ENCODE data around the gene NT5C2. TPM values are rescaled to one million over a fixed set of nuclear protein-coding genes. Genes with fewer than 3 reads are reported as not detected.
"Not testable (repeated sequence)": the region's sequence is repeated elsewhere in the genome, so short reads cannot be mapped to it uniquely, and the experiment has no call there.

The NT5C2 gene
- total RNA-seq, 1 donor from 2014 or later = 41.0 TPM

DNA sequence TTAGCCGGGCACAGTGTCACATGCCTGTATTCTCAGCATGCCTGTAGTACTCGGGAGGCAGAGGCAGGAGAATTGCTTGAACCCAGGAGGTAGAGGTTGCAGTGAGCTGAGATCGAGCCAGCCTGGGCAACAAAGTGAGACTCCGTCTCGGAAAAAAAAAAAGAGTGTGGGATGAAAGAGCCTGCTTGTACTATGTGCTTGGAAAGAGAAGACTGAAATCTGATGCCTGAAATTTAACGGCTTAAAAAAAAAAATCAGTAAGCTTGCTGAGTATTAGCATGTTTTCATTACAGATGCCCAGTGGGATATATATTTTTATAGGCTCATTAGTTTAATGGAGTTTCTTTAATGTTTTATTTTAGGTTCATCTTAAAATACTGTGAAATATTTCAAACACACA lies 4.2 kb downstream of the NT5C2 start:
- DNase-seq (ENCODE audit: low read depth) = no peak
- H3K4me3 ChIP-seq (ENCODE audit: low read depth, low read length) = no peak overlapping the region
- TF ChIP-seq, protein P1, sequence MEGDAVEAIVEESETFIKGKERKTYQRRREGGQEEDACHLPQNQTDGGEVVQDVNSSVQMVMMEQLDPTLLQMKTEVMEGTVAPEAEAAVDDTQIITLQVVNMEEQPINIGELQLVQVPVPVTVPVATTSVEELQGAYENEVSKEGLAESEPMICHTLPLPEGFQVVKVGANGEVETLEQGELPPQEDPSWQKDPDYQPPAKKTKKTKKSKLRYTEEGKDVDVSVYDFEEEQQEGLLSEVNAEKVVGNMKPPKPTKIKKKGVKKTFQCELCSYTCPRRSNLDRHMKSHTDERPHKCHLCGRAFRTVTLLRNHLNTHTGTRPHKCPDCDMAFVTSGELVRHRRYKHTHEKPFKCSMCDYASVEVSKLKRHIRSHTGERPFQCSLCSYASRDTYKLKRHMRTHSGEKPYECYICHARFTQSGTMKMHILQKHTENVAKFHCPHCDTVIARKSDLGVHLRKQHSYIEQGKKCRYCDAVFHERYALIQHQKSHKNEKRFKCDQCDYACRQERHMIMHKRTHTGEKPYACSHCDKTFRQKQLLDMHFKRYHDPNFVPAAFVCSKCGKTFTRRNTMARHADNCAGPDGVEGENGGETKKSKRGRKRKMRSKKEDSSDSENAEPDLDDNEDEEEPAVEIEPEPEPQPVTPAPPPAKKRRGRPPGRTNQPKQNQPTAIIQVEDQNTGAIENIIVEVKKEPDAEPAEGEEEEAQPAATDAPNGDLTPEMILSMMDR (conservative IDR thresholded peaks at IDR 0.05; ENCODE audit: low read depth, low read length) = no peak

DNA sequence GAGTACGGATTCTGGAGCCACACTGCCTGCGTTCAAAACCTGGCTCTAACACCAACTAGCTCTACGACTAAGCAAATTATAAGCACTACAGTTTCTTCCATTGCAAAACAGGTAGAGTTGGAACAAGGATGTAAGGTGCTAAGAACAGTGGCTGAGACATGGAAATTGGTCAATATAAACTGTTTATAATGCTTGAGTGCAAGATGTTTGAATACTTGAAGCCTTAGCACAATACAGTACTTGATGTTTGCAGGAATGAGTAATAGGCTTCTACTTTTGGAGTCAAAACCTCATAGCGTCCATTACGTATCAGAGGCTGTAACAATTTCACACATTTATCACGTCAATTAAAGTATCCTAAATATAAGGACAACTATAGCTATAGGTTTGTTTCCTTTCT lies 6.9 kb downstream of the NT5C2 start:
- TF ChIP-seq, protein P1 (conservative IDR thresholded peaks at IDR 0.05; ENCODE audit: low read depth, low read length) = no peak
- no peak for DNase-seq (ENCODE audit: low read depth)
- no peak overlapping the region for H3K4me3 ChIP-seq (ENCODE audit: low read depth, low read length)

DNA sequence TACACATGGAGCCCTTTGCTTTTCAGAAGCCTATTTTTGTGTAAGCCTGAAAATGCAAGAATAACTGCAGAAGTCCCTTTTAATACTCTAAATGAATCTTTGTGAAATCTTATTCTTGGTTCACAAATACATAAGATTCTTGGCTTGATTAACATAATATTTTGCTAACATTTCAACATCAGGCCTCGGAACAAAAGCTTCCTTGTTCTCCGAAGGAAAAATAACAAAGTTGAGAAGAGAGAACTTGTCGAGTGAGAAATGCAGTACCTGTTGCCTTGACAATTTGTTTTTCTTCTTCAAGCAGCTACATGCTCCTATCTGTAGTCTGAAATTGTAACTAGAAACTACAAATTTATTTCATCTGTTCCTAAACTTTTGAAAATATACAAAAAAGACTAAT lies 8.5 kb downstream of the NT5C2 start:
- TF ChIP-seq, protein P1 (conservative IDR thresholded peaks at IDR 0.05; ENCODE audit: low read depth, low read length) = no peak
- no peak for DNase-seq (ENCODE audit: low read depth)
- no peak overlapping the region for H3K4me3 ChIP-seq (ENCODE audit: low read depth, low read length)

DNA sequence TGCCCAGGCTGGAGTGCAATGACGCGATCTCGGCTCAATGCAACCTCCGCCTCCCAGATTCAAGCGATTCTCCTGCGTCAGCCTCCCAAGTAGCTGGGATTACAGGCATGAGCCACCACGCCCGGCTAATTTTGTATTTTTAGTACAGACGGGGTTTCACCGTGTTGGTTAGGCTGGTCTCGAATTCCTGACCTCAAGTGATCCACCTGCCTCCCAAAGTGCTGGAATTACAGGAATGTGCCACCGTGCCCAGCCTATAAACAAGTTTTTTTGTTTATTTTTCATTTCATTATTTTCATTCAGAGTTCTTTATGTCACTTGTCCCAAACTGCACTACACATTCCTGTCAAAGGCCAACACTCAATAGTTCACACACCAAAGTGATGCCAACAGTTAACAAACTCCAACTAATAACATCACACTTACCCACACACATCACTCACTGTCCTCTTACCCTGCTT lies 9.1 kb downstream of the NT5C2 start:
- DNase-seq (ENCODE audit: low read depth); H3K4me3 ChIP-seq (ENCODE audit: low read depth, low read length): not testable (repeated sequence)

DNA sequence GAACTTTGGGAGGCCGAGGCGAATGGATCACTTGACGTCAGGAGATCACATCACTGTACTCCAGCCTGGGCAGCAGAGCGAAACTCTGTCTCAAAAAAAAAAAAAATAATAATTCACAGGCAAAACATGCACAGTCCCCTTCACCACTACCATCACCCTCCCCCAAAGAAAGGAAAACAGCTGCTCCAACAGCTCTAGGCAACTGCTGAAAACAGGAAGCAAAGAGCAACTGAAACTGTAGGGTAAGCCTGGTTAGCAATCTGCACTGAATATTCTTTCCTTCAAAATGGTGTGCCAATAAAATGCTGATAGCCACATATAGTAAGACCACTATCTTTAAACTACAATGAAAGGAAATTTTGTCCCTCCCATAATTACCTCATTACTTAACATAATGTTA lies 11.8 kb downstream of the NT5C2 start:
- TF ChIP-seq, protein P1 (conservative IDR thresholded peaks at IDR 0.05; ENCODE audit: low read depth, low read length) = no peak
- H3K4me3 ChIP-seq (ENCODE audit: low read depth, low read length) = no peak overlapping the region
- no peak for DNase-seq (ENCODE audit: low read depth)

DNA sequence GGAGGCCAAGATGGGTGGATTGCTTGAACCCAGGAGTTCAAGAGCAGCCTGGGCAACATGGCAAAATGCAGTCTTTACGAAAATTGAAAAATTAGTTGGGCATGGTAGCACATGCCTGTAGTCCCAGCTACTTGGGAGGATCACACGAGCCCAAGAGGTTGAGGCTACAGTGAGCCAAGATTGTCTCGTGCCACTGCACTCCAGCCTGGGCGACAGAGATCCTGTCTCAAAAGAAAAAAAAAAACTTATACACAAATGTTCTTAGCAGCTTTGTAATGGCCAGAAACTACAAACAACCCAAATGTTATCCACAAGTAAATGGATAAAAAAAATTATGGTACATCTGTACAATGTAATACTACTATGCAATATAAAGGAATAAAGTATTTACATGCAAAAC lies 12.6 kb downstream of the NT5C2 start:
- TF ChIP-seq, protein P1 (conservative IDR thresholded peaks at IDR 0.05; ENCODE audit: low read depth, low read length) = no peak
- H3K4me3 ChIP-seq (ENCODE audit: low read depth, low read length) = no peak overlapping the region
- no peak for DNase-seq (ENCODE audit: low read depth)

DNA sequence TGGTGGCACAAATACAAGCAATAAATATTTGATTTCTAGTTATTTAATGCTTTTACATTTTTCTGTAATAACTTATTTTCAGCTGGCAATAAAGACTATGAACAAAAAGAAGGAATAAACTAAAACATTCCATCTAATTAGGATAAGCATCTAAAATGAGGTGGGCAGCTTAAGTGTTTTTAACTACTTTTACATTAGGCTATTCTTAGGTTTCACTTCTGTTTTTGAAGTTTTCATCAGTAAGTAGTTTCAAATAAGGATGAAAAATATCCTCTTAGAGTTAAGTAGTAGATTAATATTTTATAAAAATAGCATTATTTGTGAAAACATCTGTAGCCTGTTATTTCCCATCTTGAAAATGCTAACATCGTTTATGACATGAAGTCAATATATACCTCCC lies 15.9 kb downstream of the NT5C2 start:
- TF ChIP-seq, protein P1 (conservative IDR thresholded peaks at IDR 0.05; ENCODE audit: low read depth, low read length) = no peak
- no peak overlapping the region for H3K4me3 ChIP-seq (ENCODE audit: low read depth, low read length)
- DNase-seq (ENCODE audit: low read depth) = no peak
